Progenitor cell of endocrine pancreas (in vitro differentiated cells): ENCODE measurements around the gene TAB2. TPM values are rescaled to one million over a fixed set of nuclear protein-coding genes. Genes with fewer than 3 reads are reported as not detected.

Source experiments
- DNase-seq: peaks from one replicate; pipeline ENCODE4 v3.0.0; 2021; ENCODE audit warnings: low spot score; ENCODE audit not compliant: unreplicated experiment
- H3K27ac Mint-ChIP-seq: 2 replicates; pipeline ENCODE4 v1.8.0; 2021; ENCODE audit warnings: mild to moderate bottlenecking, moderate library complexity, mixed read lengths
- H3K27me3 Mint-ChIP-seq: 2 replicates; pipeline ENCODE4 v1.8.0; 2021; ENCODE audit warnings: mixed read lengths
- H3K36me3 Mint-ChIP-seq: 2 replicates; pipeline ENCODE4 v1.8.0; 2022; ENCODE audit warnings: mixed read lengths; ENCODE audit not compliant: insufficient read depth
- H3K4me1 Mint-ChIP-seq: 2 replicates; pipeline ENCODE4 v1.8.0; 2021; ENCODE audit warnings: low read depth, mixed read lengths
- H3K4me3 Mint-ChIP-seq: 2 replicates; pipeline ENCODE4 v1.8.0; 2021; ENCODE audit warnings: low read depth, mild to moderate bottlenecking, moderate library complexity, mixed read lengths
- H3K9me3 Mint-ChIP-seq: 2 replicates; pipeline ENCODE4 v1.8.0; 2021; ENCODE audit warnings: low read depth, mixed read lengths
- CTCF ChIP-seq: fragments of 200-600 bp; sonication (generic); IDR thresholded peaks from one replicate; pipeline ENCODE4 v1.5.0; 2021; ENCODE audit warnings: antibody characterized with exemption, mild to moderate bottlenecking; ENCODE audit not compliant: unreplicated experiment
- total RNA-seq: library from RNA; stranded (reverse); gene quantifications from 2 replicates; pipeline ENCODE4 v1.2.1, GENCODE V29; 2021

TAB2 gene
- total RNA-seq, 1 donor from 2014 or later: 58.0 TPM

DNA sequence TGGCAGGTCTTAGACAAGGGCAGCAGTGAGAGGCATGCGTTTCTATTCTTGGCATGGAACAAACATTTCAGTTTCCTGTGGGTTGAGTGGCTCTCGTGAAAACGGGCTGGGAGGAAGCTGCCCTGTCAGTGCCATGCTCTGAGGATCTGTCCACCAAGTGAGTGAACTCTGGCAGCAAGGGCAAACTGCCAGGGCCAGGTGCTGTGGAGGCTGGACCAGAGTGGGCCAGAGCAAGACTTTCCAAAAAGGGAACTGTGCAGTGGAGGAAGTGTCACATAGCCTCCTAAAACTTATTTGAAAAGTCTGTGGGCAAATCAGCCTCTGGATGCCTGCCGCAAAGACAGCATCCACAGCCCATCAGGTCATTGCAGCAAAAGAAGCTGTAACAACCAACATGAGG, 44.2 kb upstream of the TAB2 start:
- DNase-seq: no peak
- Mint-ChIP-seq H3K9me3 (peaks cover 3% of the 10 kb centered on the region), H3K4me1 (no peaks in the 10 kb centered on the region), H3K27me3 (peaks cover 4% of the 10 kb centered on the region), H3K36me3 (no peaks in the 10 kb centered on the region), H3K4me3 (no peak overlapping the region), H3K27ac (no peak overlapping the region)
- no peak for TF ChIP-seq CTCF

DNA sequence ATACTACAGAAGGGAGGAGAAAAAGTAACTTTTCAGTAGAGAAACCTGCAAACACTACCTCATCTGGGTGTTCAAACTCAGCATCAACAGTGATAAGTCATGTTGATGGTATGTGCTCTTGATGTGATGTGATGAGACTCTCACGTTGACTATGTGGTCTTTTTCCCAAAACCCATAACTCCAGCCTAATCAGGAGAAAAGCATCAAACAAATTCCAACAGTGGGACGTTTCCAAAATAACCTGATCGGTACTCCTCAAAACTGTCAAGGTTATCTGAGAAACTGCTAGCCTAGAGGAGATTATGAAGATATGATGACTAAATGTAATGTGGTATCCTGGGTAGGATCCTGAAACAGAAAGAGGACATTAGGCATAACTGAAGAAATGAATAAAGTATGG, 41.9 kb upstream of the TAB2 start:
- H3K9me3 Mint-ChIP-seq: peaks cover 3% of the 10 kb centered on the region
- no peak for DNase-seq
- H3K27ac Mint-ChIP-seq: no peak overlapping the region
- TF ChIP-seq CTCF: no peak
- no peak overlapping the region for H3K4me3 Mint-ChIP-seq
- no peaks in the 10 kb centered on the region for H3K36me3 Mint-ChIP-seq
- no peaks in the 10 kb centered on the region for H3K4me1 Mint-ChIP-seq
- peaks cover 21% of the 10 kb centered on the region for H3K27me3 Mint-ChIP-seq

DNA sequence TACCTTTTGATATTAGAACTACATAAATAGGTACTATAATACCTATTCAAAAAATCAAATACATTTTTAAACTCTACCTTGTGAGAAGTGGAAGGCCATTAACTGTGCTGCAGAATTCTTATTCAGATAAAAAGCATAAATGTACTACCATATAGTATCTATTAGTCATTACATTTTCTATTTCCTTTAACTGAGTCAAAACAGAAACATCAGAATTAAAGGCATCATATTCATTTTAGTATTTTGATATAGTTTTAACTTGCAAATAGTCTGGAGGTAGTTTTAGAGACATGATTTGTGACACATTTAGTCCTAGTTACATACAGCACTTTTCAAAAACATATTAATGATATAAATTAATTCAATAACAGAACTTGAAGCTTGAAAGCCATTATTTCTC, 39.9 kb upstream of the TAB2 start:
- Mint-ChIP-seq H3K27ac (no peak overlapping the region), H3K27me3 (peaks cover 21% of the 10 kb centered on the region), H3K4me3 (no peak overlapping the region), H3K4me1 (no peaks in the 10 kb centered on the region), H3K9me3 (no peaks in the 10 kb centered on the region), H3K36me3 (no peaks in the 10 kb centered on the region)
- DNase-seq: no peak
- no peak for TF ChIP-seq CTCF

- no peak overlapping the region for H3K27ac Mint-ChIP-seq
- peaks cover 19% of the 10 kb centered on the region for H3K27me3 Mint-ChIP-seq
- no peak overlapping the region for H3K4me3 Mint-ChIP-seq
- H3K36me3 Mint-ChIP-seq: no peaks in the 10 kb centered on the region
- TF ChIP-seq CTCF: no peak
- DNase-seq: no peak
- H3K9me3 Mint-ChIP-seq: no peaks in the 10 kb centered on the region
- H3K4me1 Mint-ChIP-seq: no peaks in the 10 kb centered on the region
These were observed 38.5 kb upstream of the TAB2 start for GRCh38 chr6:149278997-149279396.

DNA sequence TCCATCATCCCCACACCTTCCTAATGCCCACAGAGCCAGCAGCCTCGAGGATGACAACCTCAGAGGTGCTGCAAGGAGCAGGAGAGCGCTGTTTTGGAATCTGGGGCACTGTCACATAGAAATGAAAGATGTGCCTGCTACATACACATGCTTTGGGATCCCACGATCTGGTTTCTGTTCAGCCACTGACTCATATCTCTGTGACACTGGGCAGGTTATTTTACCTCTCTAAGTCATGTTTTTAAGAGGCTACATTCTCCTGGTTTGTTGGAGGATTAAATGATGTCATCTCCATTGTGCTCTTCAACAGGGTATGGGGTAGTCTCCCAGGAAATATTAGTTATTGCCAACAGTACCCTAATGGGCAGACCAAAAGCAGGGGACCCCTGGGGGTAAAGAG, 32.6 kb upstream of the TAB2 start:
- H3K4me1 Mint-ChIP-seq: no peaks in the 10 kb centered on the region
- H3K27ac Mint-ChIP-seq: no peak overlapping the region
- no peak overlapping the region for H3K4me3 Mint-ChIP-seq

More for the DNA sequence above, 32.6 kb upstream of the TAB2 start:
- DNase-seq: no peak
- no peak for TF ChIP-seq CTCF
- no peaks in the 10 kb centered on the region for H3K36me3 Mint-ChIP-seq
- H3K9me3 Mint-ChIP-seq: no peaks in the 10 kb centered on the region
- H3K27me3 Mint-ChIP-seq: peaks cover 19% of the 10 kb centered on the region
